Coronary artery (tissue), 2 donors: ENCODE data around the gene PPM1H.
"Not testable (repeated sequence)": the region's sequence is repeated elsewhere in the genome, so short reads cannot be mapped to it uniquely, and the experiment has no call there.

ENCODE experiments used
- DNase-seq: peaks from one replicate; pipeline ENCODE4 v3.0.0-alpha.2; 2017; ENCODE audit warnings: low spot score
- H3K27ac ChIP-seq, 2 donors: fragments of 200-600 bp; sonication (generic); one replicate each; pipeline ENCODE4 v1.5.1; 2016 to 2019
- H3K4me3 ChIP-seq: fragments of 200-600 bp; sonication (generic); 2 replicates; pipeline ENCODE4 v1.5.1; 2016; ENCODE audit warnings: mild to moderate bottlenecking, moderate library complexity
- TF ChIP-seq, protein P1 (sequence below): fragments of 200-600 bp; sonication (generic); IDR thresholded peaks from one replicate; pipeline ENCODE4 v1.5.1; 2019; ENCODE audit warnings: antibody characterized with exemption

The PPM1H gene

DNA sequence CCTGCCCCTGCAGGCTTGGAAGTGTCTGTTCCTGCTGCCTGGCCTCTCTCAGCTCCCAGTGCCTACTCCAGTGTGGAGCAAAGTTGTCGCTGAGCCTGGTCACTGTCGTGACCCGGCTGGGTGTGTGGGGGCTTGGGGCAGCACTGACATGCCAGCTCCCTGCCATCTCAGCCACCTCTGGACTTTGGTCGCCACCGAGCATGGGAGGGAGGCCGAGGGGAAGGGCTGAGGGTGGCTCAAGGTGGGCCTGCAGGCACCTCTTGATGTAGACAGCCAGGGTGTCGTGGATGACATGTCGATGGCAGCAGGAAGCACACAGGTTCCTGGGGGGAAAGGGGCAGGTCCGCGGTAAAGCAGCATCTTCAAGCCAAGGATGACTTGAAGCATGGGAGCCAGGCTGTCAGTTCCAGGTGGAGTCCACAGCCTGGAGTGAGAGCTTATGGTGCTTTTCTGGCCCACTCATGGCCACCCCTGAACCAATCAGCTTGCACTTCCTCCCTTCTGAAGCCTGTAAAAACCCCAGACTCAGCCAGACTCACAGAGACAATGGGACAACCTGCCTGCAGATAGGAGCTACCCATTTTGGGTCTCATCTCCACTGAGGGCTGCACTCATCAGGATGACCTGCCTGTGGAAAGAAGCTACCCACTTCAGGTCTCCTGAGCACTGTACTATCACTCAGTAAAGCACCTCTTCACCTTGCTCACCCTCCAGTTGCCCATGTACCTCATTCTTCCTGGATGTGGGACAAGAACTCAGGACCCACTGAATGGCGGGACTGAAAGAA is 258.2 kb downstream of the PPM1H start:
- Histone ChIP-seq H3K4me3 (no peak overlapping the region), H3K27ac (no peak overlapping the region)
- TF ChIP-seq, protein P1, sequence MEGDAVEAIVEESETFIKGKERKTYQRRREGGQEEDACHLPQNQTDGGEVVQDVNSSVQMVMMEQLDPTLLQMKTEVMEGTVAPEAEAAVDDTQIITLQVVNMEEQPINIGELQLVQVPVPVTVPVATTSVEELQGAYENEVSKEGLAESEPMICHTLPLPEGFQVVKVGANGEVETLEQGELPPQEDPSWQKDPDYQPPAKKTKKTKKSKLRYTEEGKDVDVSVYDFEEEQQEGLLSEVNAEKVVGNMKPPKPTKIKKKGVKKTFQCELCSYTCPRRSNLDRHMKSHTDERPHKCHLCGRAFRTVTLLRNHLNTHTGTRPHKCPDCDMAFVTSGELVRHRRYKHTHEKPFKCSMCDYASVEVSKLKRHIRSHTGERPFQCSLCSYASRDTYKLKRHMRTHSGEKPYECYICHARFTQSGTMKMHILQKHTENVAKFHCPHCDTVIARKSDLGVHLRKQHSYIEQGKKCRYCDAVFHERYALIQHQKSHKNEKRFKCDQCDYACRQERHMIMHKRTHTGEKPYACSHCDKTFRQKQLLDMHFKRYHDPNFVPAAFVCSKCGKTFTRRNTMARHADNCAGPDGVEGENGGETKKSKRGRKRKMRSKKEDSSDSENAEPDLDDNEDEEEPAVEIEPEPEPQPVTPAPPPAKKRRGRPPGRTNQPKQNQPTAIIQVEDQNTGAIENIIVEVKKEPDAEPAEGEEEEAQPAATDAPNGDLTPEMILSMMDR = no peak
- DNase-seq = no peak

- TF ChIP-seq, protein P1 = no peak
- no peak overlapping the region for H3K27ac ChIP-seq
These were observed 261.7 kb downstream of the PPM1H start for GRCh38 chr12:62673028-62673815.

GRCh38 chr12:62670986-62671720 is 263.8 kb downstream of the PPM1H start:
- Histone ChIP-seq H3K27ac (no peak overlapping the region), H3K4me3 (no peak overlapping the region)
- DNase-seq = no peak
- TF ChIP-seq, protein P1 = no peak

More at GRCh38 chr12:62673028-62673815, 261.7 kb downstream of the PPM1H start:
- H3K4me3 ChIP-seq = no peak overlapping the region
- no peak for DNase-seq

DNA sequence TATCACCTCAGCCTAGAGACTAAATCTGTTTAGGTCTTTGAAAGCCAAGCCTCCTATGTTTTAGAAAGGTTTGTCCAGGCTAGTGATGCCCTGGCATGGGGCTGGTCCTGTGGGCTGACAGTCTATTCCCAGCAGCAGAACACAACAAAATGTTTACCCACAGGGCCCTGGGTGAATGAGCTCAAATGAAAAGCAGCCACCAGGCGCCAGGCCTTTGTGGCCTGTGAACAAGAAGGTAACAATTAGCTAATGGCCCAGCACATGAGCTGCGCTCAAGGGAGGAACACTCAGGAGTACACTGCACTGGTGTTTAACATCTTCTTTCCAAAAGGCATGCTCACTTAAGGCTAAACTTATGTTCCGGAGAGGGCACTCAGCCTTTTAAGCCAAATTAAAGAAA is 266.2 kb downstream of the PPM1H start:
- DNase-seq = no peak
- Histone ChIP-seq H3K4me3 (no peak overlapping the region), H3K27ac (no peak overlapping the region)
- TF ChIP-seq, protein P1 = no peak

DNA sequence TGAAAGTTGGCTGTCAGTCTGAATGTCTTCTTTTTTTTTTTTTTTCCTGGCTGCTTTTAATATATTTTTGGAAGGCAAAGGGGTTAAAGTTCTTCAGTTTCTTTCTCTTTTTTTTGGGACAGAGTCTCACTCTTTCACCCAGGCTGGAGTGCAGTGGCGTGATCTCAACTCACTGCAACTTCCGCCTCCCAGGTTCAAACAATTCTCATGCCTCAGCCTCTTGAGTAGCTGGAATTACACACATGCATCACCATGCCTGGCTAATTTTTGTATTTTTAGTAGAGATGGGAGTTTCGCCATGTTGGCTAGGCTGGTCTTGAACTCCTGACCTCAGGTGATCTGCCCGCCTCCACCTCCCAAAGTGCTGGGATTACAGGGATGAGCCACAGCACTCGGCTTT is 270.0 kb downstream of the PPM1H start:
- DNase-seq, H3K4me3 ChIP-seq, H3K27ac ChIP-seq: not testable (repeated sequence)

- TF ChIP-seq, protein P1 = no peak
- no peak overlapping the region for H3K4me3 ChIP-seq
- H3K27ac ChIP-seq = no peak overlapping the region
- no peak for DNase-seq
These were observed 274.2 kb downstream of the PPM1H start for GRCh38 chr12:62660756-62661155.
